Vagina (tissue), 2 donors: Measurements from ENCODE around the gene DNMT3B.

Experiments used
- POLR2A ChIP-seq, 2 donors: fragments of 450-650 bp; IDR thresholded peaks; one replicate each; pipeline ENCODE4 v1.6.1; 2017; ENCODE audit warnings: antibody characterized with exemption in 2 of 2, mild to moderate bottlenecking in 2 of 2, moderate library complexity in 2 of 2
- POLR2AphosphoS5 ChIP-seq, 2 donors: sonication (generic); formaldehyde crosslinking; IDR thresholded peaks; one replicate each; pipeline ENCODE4 v1.9.0; 2017; ENCODE audit warnings: antibody characterized with exemption in 2 of 2, mild to moderate bottlenecking in 2 of 2, low read depth in 1 of 2; ENCODE audit not compliant: insufficient read depth in 1 of 2
- TF ChIP-seq, protein P1 (sequence below), 3 experiments: fragments of 450-650 bp in 2 of 3; fragments of 200-600 bp in 1 of 3; sonication (generic) in 1 of 3; IDR thresholded peaks; one replicate each; pipeline ENCODE4 v1.5.1; 2017 to 2019; ENCODE audit warnings: antibody characterized with exemption in 3 of 3, mild to moderate bottlenecking in 2 of 3, moderate library complexity in 2 of 3

DNA sequence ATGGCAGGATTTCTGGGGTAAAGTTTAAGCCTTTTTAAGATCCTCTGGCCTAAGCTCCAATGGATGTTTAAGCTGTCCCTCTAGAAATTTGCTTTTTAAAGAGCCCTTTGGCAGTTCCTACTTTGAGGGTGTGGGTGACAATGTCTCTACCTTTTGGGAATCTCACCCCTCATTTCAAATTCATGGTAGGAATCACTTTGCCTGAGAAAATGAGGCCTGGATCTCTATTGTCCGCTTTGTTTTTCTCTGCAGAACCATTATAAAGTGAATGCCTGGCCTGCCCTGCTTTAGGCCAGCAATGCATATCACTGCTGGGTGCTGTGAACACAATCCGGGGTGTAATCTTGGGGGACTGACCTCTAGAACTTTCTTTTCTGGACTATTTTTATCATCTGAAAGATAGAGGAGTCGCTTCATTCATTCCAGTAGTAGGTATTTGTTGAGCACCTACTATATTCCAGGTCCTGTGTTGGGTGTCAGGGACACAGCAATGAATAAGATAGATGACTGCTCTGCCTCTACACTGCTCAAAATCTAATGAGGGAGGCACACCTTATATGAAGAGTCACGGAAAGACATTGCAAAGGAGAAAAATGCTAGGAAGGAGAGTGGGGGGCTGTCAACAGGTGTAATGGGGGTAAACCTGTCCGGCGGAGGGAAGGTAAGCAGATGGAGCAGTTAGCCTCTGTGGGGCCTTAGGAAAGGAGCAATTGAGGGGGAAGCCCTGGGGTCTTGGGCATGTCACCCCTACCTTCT lies 10.3 kb upstream of the DNMT3B start:
- TF ChIP-seq, protein P1, sequence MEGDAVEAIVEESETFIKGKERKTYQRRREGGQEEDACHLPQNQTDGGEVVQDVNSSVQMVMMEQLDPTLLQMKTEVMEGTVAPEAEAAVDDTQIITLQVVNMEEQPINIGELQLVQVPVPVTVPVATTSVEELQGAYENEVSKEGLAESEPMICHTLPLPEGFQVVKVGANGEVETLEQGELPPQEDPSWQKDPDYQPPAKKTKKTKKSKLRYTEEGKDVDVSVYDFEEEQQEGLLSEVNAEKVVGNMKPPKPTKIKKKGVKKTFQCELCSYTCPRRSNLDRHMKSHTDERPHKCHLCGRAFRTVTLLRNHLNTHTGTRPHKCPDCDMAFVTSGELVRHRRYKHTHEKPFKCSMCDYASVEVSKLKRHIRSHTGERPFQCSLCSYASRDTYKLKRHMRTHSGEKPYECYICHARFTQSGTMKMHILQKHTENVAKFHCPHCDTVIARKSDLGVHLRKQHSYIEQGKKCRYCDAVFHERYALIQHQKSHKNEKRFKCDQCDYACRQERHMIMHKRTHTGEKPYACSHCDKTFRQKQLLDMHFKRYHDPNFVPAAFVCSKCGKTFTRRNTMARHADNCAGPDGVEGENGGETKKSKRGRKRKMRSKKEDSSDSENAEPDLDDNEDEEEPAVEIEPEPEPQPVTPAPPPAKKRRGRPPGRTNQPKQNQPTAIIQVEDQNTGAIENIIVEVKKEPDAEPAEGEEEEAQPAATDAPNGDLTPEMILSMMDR (IDR thresholded peaks at IDR 0.05): no peak
- TF ChIP-seq POLR2A (IDR thresholded peaks at IDR 0.05) (no peak), POLR2AphosphoS5 (IDR thresholded peaks at IDR 0.05; ENCODE audit: insufficient read depth in 1 of 2, low read depth in 1 of 2) (no peak)
